Astrocyte (in vitro differentiated cells and primary cell): ENCODE measurements around the gene PTPRN2. TPM values are rescaled to one million over a fixed set of nuclear protein-coding genes. Genes with fewer than 3 reads are reported as not detected.

ENCODE experiments used
- DNase-seq: peaks from one replicate; pipeline ENCODE4 v3.0.0-alpha.2; 2010; ENCODE audit warnings: low read depth
- FAIRE-seq: peaks from 2 replicates; lab custom pipeline; 2011; peaks lifted over from hg19 to GRCh38; lab: Jason Lieb, UNC
- H2AFZ ChIP-seq: 2 replicates; pipeline ENCODE4 v1.6.0; 2012; ENCODE audit warnings: low read depth, low read length, inconsistent platforms
- H3K27ac ChIP-seq: 2 replicates; pipeline ENCODE4 v1.5.1; 2011; ENCODE audit warnings: low read depth, low read length, inconsistent platforms
- H3K27me3 ChIP-seq: 2 replicates; pipeline ENCODE4 v1.6.0; 2011; ENCODE audit warnings: low read length, inconsistent platforms; ENCODE audit not compliant: insufficient read depth
- H3K36me3 ChIP-seq: 2 replicates; pipeline ENCODE4 v1.5.1; 2011; ENCODE audit warnings: low read length, inconsistent platforms; ENCODE audit not compliant: insufficient read depth
- H3K4me1 ChIP-seq: 2 replicates; pipeline ENCODE4 v1.5.1; 2011; ENCODE audit warnings: low read length, inconsistent platforms; ENCODE audit not compliant: insufficient read depth
- H3K4me2 ChIP-seq: 2 replicates; pipeline ENCODE4 v1.6.0; 2012; ENCODE audit warnings: low read length, inconsistent platforms
- H3K4me3 ChIP-seq: 2 replicates; pipeline ENCODE4 v1.5.1; 2011; ENCODE audit warnings: low read depth, mild to moderate bottlenecking, low read length, inconsistent platforms; ENCODE audit not compliant: insufficient read depth
- H3K79me2 ChIP-seq: 2 replicates; pipeline ENCODE4 v1.6.0; 2012; ENCODE audit warnings: mild to moderate bottlenecking, low read length, inconsistent platforms; ENCODE audit not compliant: insufficient read depth
- H3K9ac ChIP-seq: 2 replicates; pipeline ENCODE4 v1.6.0; 2012; ENCODE audit warnings: mild to moderate bottlenecking, low read length, inconsistent platforms
- H3K9me3 ChIP-seq: 2 replicates; pipeline ENCODE4 v1.5.1; 2012; ENCODE audit warnings: low read depth, mild to moderate bottlenecking, low read length, inconsistent platforms; ENCODE audit not compliant: insufficient read depth
- H4K20me1 ChIP-seq: 2 replicates; pipeline ENCODE4 v1.6.0; 2012; ENCODE audit warnings: low read length, inconsistent platforms; ENCODE audit not compliant: insufficient read depth
- H3K27ac Mint-ChIP-seq: one replicate; pipeline ENCODE4 v1.8.0; 2021; ENCODE audit warnings: mild to moderate bottlenecking, mixed read lengths; ENCODE audit not compliant: unreplicated experiment
- H3K27me3 Mint-ChIP-seq: one replicate; pipeline ENCODE4 v1.8.0; 2021; ENCODE audit warnings: low read depth, mixed read lengths; ENCODE audit not compliant: unreplicated experiment
- H3K36me3 Mint-ChIP-seq: one replicate; pipeline ENCODE4 v1.8.0; 2021; ENCODE audit warnings: low read depth, mixed read lengths; ENCODE audit not compliant: unreplicated experiment
- H3K4me1 Mint-ChIP-seq: one replicate; pipeline ENCODE4 v1.8.0; 2021; ENCODE audit warnings: low read depth, mixed read lengths; ENCODE audit not compliant: unreplicated experiment
- H3K4me3 Mint-ChIP-seq: one replicate; pipeline ENCODE4 v1.8.0; 2021; ENCODE audit warnings: mild to moderate bottlenecking, moderate library complexity, mixed read lengths; ENCODE audit not compliant: unreplicated experiment
- H3K9me3 Mint-ChIP-seq: one replicate; pipeline ENCODE4 v1.8.0; 2021; ENCODE audit warnings: mild to moderate bottlenecking, mixed read lengths; ENCODE audit not compliant: unreplicated experiment
- EZH2 ChIP-seq: IDR thresholded peaks from 2 replicates; pipeline ENCODE4 v1.6.1; 2012; ENCODE audit warnings: mild to moderate bottlenecking, low read length, inconsistent platforms; ENCODE audit not compliant: insufficient read depth
- total RNA-seq: library from RNA; stranded (reverse); gene quantifications from 2 replicates; pipeline ENCODE4 v1.2.1, GENCODE V29; 2021
- TF ChIP-seq, protein P1 (sequence below): IDR thresholded peaks from 2 replicates; pipeline ENCODE4 v1.5.1; 2011; ENCODE audit warnings: low read depth, mild to moderate bottlenecking, inconsistent platforms, low read length, moderate library complexity; ENCODE audit not compliant: insufficient read depth

PTPRN2 gene
- total RNA-seq, 1 donor from 2014 or later, result 0.09 TPM

- H3K27ac ChIP-seq, result no peak overlapping the region
- no peak for TF ChIP-seq EZH2
- TF ChIP-seq, protein P1, sequence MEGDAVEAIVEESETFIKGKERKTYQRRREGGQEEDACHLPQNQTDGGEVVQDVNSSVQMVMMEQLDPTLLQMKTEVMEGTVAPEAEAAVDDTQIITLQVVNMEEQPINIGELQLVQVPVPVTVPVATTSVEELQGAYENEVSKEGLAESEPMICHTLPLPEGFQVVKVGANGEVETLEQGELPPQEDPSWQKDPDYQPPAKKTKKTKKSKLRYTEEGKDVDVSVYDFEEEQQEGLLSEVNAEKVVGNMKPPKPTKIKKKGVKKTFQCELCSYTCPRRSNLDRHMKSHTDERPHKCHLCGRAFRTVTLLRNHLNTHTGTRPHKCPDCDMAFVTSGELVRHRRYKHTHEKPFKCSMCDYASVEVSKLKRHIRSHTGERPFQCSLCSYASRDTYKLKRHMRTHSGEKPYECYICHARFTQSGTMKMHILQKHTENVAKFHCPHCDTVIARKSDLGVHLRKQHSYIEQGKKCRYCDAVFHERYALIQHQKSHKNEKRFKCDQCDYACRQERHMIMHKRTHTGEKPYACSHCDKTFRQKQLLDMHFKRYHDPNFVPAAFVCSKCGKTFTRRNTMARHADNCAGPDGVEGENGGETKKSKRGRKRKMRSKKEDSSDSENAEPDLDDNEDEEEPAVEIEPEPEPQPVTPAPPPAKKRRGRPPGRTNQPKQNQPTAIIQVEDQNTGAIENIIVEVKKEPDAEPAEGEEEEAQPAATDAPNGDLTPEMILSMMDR, result no peak
- H3K9me3 ChIP-seq, result no peaks in the 10 kb centered on the region
- no peak overlapping the region for H2AFZ ChIP-seq
- no peaks in the 10 kb centered on the region for H3K36me3 Mint-ChIP-seq
- no peak overlapping the region for H3K4me2 ChIP-seq
- no peaks in the 10 kb centered on the region for H3K4me1 ChIP-seq
- FAIRE-seq (no peak), DNase-seq (no peak)
- H3K27me3 Mint-ChIP-seq, result no peaks in the 10 kb centered on the region
- H3K4me3 ChIP-seq, result no peak overlapping the region
- no peaks in the 10 kb centered on the region for H3K36me3 ChIP-seq
- H3K4me1 Mint-ChIP-seq, result no peaks in the 10 kb centered on the region
- no peaks in the 10 kb centered on the region for H3K79me2 ChIP-seq
- no peak overlapping the region for H3K27ac Mint-ChIP-seq
- H4K20me1 ChIP-seq, result no peaks in the 10 kb centered on the region
- H3K9ac ChIP-seq, result no peak overlapping the region
- no peak overlapping the region for H3K4me3 Mint-ChIP-seq
- peaks cover 14% of the 10 kb centered on the region for H3K9me3 Mint-ChIP-seq
- H3K27me3 ChIP-seq, result no peaks in the 10 kb centered on the region
Observed at GRCh38 chr7:157859915-157860314, 727.7 kb downstream of the PTPRN2 start.

DNA sequence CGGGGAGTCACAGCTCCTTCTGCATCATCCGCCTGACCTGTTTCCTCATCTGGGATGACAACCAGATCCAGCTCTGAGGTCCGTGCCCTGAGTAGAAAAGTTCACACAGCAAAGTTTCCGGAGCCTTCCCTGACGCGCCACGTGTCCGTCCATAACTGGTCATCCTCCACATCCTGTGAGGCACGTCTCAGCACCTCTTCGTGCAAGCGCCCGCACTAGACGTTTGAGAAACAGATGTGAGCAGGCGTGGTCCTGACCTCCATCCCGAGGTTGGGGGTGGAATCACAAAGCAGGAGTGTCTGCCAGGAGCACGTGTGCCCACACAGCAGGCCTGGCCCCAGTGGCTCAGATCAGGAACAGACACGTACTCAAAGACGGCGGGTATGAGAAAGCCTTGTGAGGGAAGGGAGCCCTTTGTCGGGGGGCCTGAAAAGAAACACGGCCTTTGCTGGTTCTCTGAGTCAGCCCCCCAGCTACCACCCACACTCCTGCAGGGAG lies 730.0 kb downstream of the PTPRN2 start:
- peaks cover 24% of the 10 kb centered on the region for H3K9me3 Mint-ChIP-seq
- no peak overlapping the region for H3K4me3 ChIP-seq
- H3K79me2 ChIP-seq, result no peaks in the 10 kb centered on the region
- no peak overlapping the region for H3K4me3 Mint-ChIP-seq
- H3K27me3 Mint-ChIP-seq, result no peaks in the 10 kb centered on the region
- no peaks in the 10 kb centered on the region for H4K20me1 ChIP-seq
- H3K4me1 ChIP-seq, result no peaks in the 10 kb centered on the region
- FAIRE-seq (no peak), DNase-seq (no peak)
- H3K27ac Mint-ChIP-seq, result no peak overlapping the region
- H3K9me3 ChIP-seq, result no peaks in the 10 kb centered on the region
- no peaks in the 10 kb centered on the region for H3K27me3 ChIP-seq
- no peak overlapping the region for H3K4me2 ChIP-seq
- no peaks in the 10 kb centered on the region for H3K4me1 Mint-ChIP-seq
- H2AFZ ChIP-seq, result no peak overlapping the region
- no peaks in the 10 kb centered on the region for H3K36me3 Mint-ChIP-seq
- H3K27ac ChIP-seq, result no peak overlapping the region
- H3K9ac ChIP-seq, result no peak overlapping the region
- TF ChIP-seq, protein P1, result no peak
- no peak for TF ChIP-seq EZH2
- no peaks in the 10 kb centered on the region for H3K36me3 ChIP-seq

DNA sequence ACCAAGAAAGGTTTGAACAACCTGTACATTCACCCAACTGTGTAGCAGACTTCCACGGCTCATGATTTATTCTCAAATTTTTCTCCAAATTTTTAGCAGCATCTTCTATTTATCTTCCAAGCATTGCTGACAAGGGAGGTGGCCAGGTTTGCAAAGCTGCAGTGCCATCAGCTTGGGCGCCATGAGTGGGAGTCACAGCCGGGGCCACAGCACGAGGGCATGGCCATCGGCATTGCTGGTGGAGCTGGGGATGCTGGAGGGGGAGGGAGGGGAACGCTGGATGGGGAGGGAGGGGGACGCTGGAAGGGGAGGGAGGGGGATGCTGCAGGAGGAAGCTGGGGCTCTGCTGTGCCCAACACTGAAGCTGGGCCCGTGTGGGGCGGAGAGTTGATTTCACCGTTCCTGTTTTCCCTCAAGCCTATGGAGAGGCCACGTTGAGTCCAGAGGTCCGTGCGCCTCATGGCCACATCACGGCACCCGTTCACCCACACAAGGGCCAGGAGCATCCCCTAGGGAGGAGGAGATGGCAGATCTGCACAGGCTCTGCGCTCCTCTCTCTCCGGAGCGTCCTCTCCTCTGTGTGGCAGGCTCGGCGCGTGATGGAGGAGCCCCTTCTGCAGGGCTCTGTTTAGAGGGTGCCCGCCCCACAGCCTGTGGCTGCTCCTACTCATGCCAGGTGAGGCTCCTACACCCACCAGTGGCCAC lies 730.6 kb downstream of the PTPRN2 start:
- Mint-ChIP-seq H3K36me3 (no peaks in the 10 kb centered on the region), H3K9me3 (peaks cover 24% of the 10 kb centered on the region), H3K4me3 (no peak overlapping the region), H3K27ac (no peak overlapping the region), H3K27me3 (no peaks in the 10 kb centered on the region), H3K4me1 (no peaks in the 10 kb centered on the region)
- Histone ChIP-seq H4K20me1 (no peaks in the 10 kb centered on the region), H3K27me3 (no peaks in the 10 kb centered on the region), H3K36me3 (no peaks in the 10 kb centered on the region), H2AFZ (no peak overlapping the region), H3K4me1 (no peaks in the 10 kb centered on the region), H3K4me2 (no peak overlapping the region), H3K9ac (no peak overlapping the region), H3K27ac (no peak overlapping the region), H3K4me3 (no peak overlapping the region), H3K79me2 (no peaks in the 10 kb centered on the region), H3K9me3 (no peaks in the 10 kb centered on the region)
- TF ChIP-seq, protein P1, result no peak
- TF ChIP-seq EZH2, result no peak
- FAIRE-seq, result no peak
- no peak for DNase-seq
